ENCODE results near the gene NTRK3.

NTRK3 gene

DNA sequence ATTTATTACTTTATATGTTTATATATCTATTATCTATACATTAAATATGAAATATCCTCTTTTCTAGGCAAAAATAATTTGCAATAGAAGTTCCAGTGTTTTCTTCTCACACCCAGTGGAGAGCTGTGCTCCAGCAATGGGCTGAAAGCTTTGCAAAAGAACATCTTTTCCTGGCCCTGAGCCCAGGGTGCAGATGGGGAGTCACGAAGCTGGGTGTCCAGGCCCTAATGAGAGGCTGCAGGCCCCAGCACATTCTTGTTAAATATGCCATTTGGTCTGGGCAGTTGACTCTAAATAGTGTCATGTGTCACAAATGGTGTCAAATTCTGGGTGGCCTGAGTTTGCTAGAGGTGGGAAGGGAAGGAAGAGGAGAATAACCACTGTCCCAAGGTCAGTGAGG, 5.7 kb downstream of the NTRK3 start:
- no peak for TF ChIP-seq CTCF (IDR thresholded peaks at IDR 0.05; ENCODE audit: borderline replicate concordance, insufficient read depth, low read depth, low read length)
- no peak overlapping the region for H3K4me3 ChIP-seq (ENCODE audit: low read depth, low read length)

DNA sequence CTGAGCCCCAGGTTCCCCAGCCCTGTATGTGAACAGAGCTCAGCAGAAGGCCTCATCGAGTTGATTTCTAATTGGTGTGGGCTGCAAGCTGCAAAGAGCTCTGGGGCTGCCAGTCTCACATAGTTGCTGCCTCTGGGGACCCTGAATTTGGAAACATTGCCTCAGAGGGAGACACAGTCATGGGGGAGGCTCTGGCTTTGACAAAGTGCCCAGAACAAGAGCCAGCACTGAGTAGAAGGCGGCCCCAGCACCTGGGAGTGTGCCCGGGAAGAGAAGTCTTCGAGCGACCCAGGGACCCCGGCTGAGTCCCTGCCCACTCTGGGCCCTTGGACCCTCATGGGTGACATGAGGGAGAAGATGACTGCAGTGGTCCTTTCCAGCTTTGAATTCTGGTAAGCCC, 7.3 kb downstream of the NTRK3 start:
- no peak for TF ChIP-seq CTCF (IDR thresholded peaks at IDR 0.05; ENCODE audit: borderline replicate concordance, insufficient read depth, low read depth, low read length)
- H3K4me3 ChIP-seq (ENCODE audit: low read depth, low read length), result no peak overlapping the region

- no peak for TF ChIP-seq CTCF (IDR thresholded peaks at IDR 0.05; ENCODE audit: borderline replicate concordance, insufficient read depth, low read depth, low read length)
These were observed 8.6 kb downstream of the NTRK3 start for GRCh38 chr15:88247914-88248313.

DNA sequence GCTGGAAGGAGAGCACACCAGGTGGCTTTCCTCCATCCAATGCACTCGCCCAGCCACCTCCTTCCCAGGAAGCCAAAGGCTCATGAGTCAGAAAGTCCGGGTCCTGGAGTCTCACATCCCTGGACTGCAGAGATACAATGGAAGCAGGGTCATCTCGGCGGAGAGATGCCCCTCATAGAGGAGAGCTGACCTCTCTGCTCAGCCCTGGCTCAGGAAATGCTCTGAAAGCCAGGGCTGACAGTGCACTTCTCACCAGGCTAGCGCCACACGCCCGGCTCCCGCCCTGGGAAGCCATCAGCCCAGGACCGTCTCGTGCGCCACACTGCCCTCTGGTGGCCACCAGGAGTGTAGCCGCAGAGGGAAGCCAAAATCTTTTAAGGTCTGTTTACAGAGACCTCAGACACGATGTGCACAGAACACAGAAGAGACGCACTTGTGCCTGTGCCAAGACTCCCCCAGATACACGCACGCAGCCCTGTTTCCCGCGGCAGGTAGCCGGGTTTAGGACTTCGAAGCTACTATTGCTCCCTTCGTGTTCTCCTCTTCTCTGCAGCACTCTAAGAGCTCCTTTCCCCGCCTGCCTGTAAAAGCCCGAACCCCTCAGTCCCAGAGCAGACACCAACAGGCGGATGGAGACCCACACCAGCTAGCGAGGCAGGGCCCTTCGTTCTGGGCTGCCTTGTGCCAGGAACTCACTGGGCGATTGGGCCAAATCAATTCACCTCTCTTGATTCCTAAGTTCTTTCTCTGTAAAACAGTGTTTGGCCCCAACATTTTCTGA, 9.7 kb downstream of the NTRK3 start:
- H3K4me3 ChIP-seq (ENCODE audit: low read depth, low read length), result no peak overlapping the region
- TF ChIP-seq CTCF (IDR thresholded peaks at IDR 0.05; ENCODE audit: borderline replicate concordance, insufficient read depth, low read depth, low read length), result peak; percentile 94

More at GRCh38 chr15:88247914-88248313, 8.6 kb downstream of the NTRK3 start:
- H3K4me3 ChIP-seq (ENCODE audit: low read depth, low read length), result no peak overlapping the region

DNA sequence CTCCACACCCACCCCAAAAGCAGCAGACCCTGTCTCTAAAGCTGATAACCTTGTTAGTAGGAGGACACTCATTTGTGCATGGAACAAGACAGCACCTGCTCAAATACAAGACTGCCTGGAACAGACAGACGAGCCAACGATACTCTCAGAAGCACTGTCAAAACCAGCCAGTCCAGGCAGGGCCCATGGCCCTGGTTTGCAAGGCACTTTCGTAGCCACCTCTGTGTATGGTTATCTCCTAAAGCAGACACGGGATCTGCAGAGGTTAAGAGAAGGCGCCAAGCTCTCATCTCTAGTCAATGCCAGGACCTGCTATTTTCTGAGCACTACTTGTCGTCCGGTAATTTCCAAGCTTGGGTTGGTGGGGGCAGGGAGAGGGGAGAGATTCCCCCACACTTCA, 10.5 kb downstream of the NTRK3 start:
- TF ChIP-seq CTCF (IDR thresholded peaks at IDR 0.05; ENCODE audit: borderline replicate concordance, insufficient read depth, low read depth, low read length), result no peak
- H3K4me3 ChIP-seq (ENCODE audit: low read depth, low read length), result no peak overlapping the region

GRCh38 chr15:88243895-88244787, 12.4 kb downstream of the NTRK3 start:
- peak; percentile 82 for TF ChIP-seq CTCF (IDR thresholded peaks at IDR 0.05; ENCODE audit: borderline replicate concordance, insufficient read depth, low read depth, low read length)
- H3K4me3 ChIP-seq (ENCODE audit: low read depth, low read length), result no peak overlapping the region
